ENCODE measurements around the gene PPIP5K1.

Gene PPIP5K1

DNA sequence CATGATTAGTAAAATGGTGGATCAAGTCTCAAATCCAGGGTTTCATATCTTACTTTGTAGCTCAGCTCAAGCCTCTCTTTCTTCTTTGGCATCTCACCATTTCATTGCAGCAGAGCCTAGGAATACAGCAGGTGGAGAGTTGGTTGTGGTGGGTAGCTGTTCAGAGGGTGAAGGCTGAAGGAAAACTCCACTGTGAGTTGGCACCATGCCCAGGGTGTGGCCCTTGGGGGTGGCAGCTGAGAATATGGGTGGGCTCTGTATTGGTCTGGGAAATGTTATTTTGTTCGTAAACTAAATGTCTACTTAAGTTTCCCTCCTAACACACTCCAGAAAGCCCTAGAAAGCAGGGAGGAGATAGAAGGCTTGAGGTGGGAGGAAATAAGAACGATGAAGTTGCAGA is 74.3 kb downstream of the PPIP5K1 start:
- no peak for ATAC-seq (ENCODE audit: low read depth)
- no peaks in the 10 kb centered on the region for H3K27me3 ChIP-seq (ENCODE audit: insufficient read depth, poor library complexity, severe bottlenecking)
- no peaks in the 10 kb centered on the region for H3K36me3 ChIP-seq (ENCODE audit: low read depth)
- H3K27ac ChIP-seq (ENCODE audit: poor library complexity, severe bottlenecking) = no peak overlapping the region
- no peak overlapping the region for H3K4me3 ChIP-seq (ENCODE audit: severe bottlenecking)
- no peaks in the 10 kb centered on the region for H3K4me1 ChIP-seq (ENCODE audit: insufficient read depth, poor library complexity, severe bottlenecking)
- no peak for DNase-seq (ENCODE audit: low spot score)
- H3K9me3 ChIP-seq (ENCODE audit: severe bottlenecking) = no peaks in the 10 kb centered on the region
- TF ChIP-seq, protein P1, sequence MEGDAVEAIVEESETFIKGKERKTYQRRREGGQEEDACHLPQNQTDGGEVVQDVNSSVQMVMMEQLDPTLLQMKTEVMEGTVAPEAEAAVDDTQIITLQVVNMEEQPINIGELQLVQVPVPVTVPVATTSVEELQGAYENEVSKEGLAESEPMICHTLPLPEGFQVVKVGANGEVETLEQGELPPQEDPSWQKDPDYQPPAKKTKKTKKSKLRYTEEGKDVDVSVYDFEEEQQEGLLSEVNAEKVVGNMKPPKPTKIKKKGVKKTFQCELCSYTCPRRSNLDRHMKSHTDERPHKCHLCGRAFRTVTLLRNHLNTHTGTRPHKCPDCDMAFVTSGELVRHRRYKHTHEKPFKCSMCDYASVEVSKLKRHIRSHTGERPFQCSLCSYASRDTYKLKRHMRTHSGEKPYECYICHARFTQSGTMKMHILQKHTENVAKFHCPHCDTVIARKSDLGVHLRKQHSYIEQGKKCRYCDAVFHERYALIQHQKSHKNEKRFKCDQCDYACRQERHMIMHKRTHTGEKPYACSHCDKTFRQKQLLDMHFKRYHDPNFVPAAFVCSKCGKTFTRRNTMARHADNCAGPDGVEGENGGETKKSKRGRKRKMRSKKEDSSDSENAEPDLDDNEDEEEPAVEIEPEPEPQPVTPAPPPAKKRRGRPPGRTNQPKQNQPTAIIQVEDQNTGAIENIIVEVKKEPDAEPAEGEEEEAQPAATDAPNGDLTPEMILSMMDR (IDR thresholded peaks at IDR 0.05; ENCODE audit: poor library complexity, severe bottlenecking) = no peak

DNA sequence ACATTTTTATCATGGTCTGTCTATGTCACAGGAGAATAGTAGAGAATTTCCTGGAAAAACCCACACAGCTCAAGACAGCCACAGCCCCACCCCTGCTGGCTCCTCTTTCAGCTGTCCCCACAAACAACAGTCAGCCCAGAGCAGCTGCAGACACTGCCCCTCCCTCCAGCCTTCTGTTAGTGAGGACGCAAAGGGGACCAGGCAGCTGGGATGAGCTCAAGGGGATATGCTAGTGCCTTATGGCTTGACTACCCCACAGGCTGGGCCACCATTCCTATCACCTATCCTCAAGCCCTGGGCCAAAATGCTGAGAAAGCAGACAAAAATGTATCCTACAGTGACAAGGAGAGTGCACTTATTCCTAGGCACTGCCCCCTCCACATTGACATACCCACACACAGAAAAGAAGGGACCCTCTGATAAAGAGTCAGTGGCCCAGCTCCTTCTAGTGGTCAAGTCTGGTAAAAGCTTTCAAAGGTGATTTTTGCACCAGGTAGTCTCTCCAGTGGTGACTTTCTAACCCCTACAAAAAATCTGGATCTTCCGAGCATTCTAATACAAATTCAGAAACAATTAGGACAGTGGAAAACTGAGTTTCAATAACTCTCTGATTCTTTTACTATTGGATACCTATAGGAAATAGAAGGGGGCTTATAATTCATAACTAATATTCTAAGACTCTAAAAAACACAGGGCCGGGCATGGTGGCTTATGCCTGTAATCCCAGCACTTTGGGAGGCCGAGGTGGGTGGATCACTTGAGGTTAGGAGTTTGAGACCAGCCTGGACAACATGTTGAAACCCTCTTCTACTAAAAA is 75.6 kb downstream of the PPIP5K1 start:
- TF ChIP-seq, protein P1 (IDR thresholded peaks at IDR 0.05; ENCODE audit: poor library complexity, severe bottlenecking) = peak; percentile 89
- ATAC-seq (ENCODE audit: low read depth) (no peak), DNase-seq (ENCODE audit: low spot score) (no peak)
- no peaks in the 10 kb centered on the region for H3K27me3 ChIP-seq (ENCODE audit: insufficient read depth, poor library complexity, severe bottlenecking)
- no peak overlapping the region for H3K27ac ChIP-seq (ENCODE audit: poor library complexity, severe bottlenecking)
- no peak overlapping the region for H3K4me3 ChIP-seq (ENCODE audit: severe bottlenecking)
- no peaks in the 10 kb centered on the region for H3K9me3 ChIP-seq (ENCODE audit: severe bottlenecking)
- no peaks in the 10 kb centered on the region for H3K4me1 ChIP-seq (ENCODE audit: insufficient read depth, poor library complexity, severe bottlenecking)
- no peaks in the 10 kb centered on the region for H3K36me3 ChIP-seq (ENCODE audit: low read depth)

DNA sequence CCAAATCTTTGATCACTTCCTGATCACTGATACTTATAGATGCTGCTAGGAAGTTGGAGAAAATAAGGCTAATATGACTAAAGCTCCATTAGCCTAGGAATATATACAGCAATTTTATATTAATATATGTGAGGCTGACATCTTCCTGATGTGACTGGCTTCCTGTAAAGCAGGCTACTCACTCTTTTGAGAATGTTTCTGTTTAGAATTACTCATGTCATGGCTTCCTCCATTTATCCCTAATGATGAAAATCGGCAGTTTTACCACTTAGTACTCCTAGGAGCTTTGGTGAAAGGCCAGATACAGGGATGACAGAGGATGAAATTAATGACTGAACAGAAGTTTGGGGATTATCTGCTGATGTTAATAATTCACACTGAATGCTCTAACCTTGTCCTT is 76.5 kb downstream of the PPIP5K1 start:
- TF ChIP-seq, protein P1 (IDR thresholded peaks at IDR 0.05; ENCODE audit: poor library complexity, severe bottlenecking) = no peak
- H3K36me3 ChIP-seq (ENCODE audit: low read depth) = no peaks in the 10 kb centered on the region
- H3K27me3 ChIP-seq (ENCODE audit: insufficient read depth, poor library complexity, severe bottlenecking) = no peaks in the 10 kb centered on the region
- no peaks in the 10 kb centered on the region for H3K9me3 ChIP-seq (ENCODE audit: severe bottlenecking)
- ATAC-seq (ENCODE audit: low read depth) (no peak), DNase-seq (ENCODE audit: low spot score) (no peak)
- no peak overlapping the region for H3K27ac ChIP-seq (ENCODE audit: poor library complexity, severe bottlenecking)
- no peak overlapping the region for H3K4me3 ChIP-seq (ENCODE audit: severe bottlenecking)
- H3K4me1 ChIP-seq (ENCODE audit: insufficient read depth, poor library complexity, severe bottlenecking) = no peaks in the 10 kb centered on the region

DNA sequence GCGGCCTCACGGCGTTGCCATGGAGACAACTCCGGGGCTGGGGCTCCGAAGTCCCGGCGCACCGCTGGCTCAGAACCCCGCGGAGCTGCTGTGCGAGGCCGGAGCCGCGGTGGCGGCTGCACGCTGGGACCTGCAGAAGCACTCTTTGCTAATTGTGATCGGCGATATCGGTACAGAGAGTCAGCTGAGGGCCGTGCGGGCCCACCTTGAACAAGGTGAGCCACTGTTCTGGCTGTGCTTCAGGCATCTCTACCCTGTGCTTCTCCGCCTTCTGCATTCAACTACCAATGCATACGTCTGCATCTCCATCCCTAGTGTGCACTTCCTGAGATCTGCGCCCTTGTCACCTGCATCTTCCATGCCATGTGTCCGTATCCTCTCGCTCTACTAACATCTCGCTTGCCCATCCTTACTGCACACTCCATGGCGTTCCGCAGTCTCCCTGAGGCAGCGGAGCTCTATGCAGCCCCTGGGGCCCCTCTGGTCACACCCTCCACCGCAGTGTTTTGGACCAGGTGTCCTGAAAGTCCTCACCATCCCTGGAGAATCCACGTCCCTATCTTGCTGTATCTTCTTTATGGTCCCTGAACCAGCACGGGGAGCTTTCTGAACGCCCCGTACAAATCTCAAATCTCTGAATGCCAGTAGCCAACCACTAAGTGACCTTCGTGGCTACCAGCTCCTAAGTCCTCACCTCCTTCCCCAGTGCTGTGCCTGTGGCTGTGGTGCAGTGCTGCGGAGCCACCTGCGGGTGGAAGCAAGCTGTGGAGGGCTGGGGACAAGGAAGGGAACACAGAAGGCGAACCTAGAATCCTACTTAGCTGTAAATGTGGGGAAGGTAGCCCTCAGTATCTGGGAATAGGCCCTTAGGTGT is 78.8 kb downstream of the PPIP5K1 start:
- Histone ChIP-seq H3K27ac (ENCODE audit: poor library complexity, severe bottlenecking) (no peak overlapping the region), H3K4me1 (ENCODE audit: insufficient read depth, poor library complexity, severe bottlenecking) (no peaks in the 10 kb centered on the region)
- DNase-seq (ENCODE audit: low spot score) = no peak

More for the DNA sequence above, 78.8 kb downstream of the PPIP5K1 start:
- H3K4me3 ChIP-seq (ENCODE audit: severe bottlenecking) = peak overlapping the region; percentile 51
- no peaks in the 10 kb centered on the region for H3K27me3 ChIP-seq (ENCODE audit: insufficient read depth, poor library complexity, severe bottlenecking)
- peak; percentile 9; the same call in 1 of the 3 replicates for ATAC-seq (ENCODE audit: low read depth)
- no peaks in the 10 kb centered on the region for H3K36me3 ChIP-seq (ENCODE audit: low read depth)
- H3K9me3 ChIP-seq (ENCODE audit: severe bottlenecking) = no peaks in the 10 kb centered on the region
- TF ChIP-seq, protein P1 (IDR thresholded peaks at IDR 0.05; ENCODE audit: poor library complexity, severe bottlenecking) = peak; percentile 47
